Measurements from ENCODE around the gene LPO. TPM values are rescaled to one million over a fixed set of nuclear protein-coding genes. Genes with fewer than 3 reads are reported as not detected.

Gene LPO
- total RNA-seq, 6 experiments from 2014 or later = not detected

- no peaks in the 10 kb centered on the region for H3K9me3 Mint-ChIP-seq
- DNase-seq = no peak
- peaks cover 13% of the 10 kb centered on the region for H3K27me3 Mint-ChIP-seq (ENCODE audit: insufficient read depth)
Observed at GRCh38 chr17:58305626-58306025, 67.2 kb downstream of the LPO start.

GRCh38 chr17:58306131-58306951 is 68.0 kb downstream of the LPO start:
- no peaks in the 10 kb centered on the region for H3K9me3 Mint-ChIP-seq
- H3K4me3 Mint-ChIP-seq = no peak overlapping the region
- no peaks in the 10 kb centered on the region for H3K36me3 Mint-ChIP-seq (ENCODE audit: low read depth)
- no peak for TF ChIP-seq CTCF (IDR thresholded peaks at IDR 0.05)
- DNase-seq = no peak
- no peaks in the 10 kb centered on the region for H3K4me1 Mint-ChIP-seq (ENCODE audit: low read depth)
- H3K27me3 Mint-ChIP-seq (ENCODE audit: insufficient read depth) = peaks cover 10% of the 10 kb centered on the region
- H3K27ac Mint-ChIP-seq = no peak overlapping the region

More at GRCh38 chr17:58305626-58306025, 67.2 kb downstream of the LPO start:
- Mint-ChIP-seq H3K4me1 (ENCODE audit: low read depth) (no peaks in the 10 kb centered on the region), H3K27ac (no peak overlapping the region), H3K36me3 (ENCODE audit: low read depth) (no peaks in the 10 kb centered on the region), H3K4me3 (no peak overlapping the region)
- TF ChIP-seq CTCF (IDR thresholded peaks at IDR 0.05) = no peak

- Mint-ChIP-seq H3K9me3 (no peaks in the 10 kb centered on the region), H3K27ac (no peak overlapping the region), H3K36me3 (ENCODE audit: low read depth) (no peaks in the 10 kb centered on the region), H3K27me3 (ENCODE audit: insufficient read depth) (peaks cover 10% of the 10 kb centered on the region), H3K4me1 (ENCODE audit: low read depth) (no peaks in the 10 kb centered on the region), H3K4me3 (no peak overlapping the region)
- TF ChIP-seq CTCF (IDR thresholded peaks at IDR 0.05) = no peak
- no peak for DNase-seq
Observed at GRCh38 chr17:58307468-58308172, 69.2 kb downstream of the LPO start.

GRCh38 chr17:58308173-58308984 is 70.0 kb downstream of the LPO start:
- H3K4me3 Mint-ChIP-seq = no peak overlapping the region
- no peaks in the 10 kb centered on the region for H3K36me3 Mint-ChIP-seq (ENCODE audit: low read depth)
- H3K4me1 Mint-ChIP-seq (ENCODE audit: low read depth) = no peaks in the 10 kb centered on the region
- peak; percentile 51 for TF ChIP-seq CTCF (IDR thresholded peaks at IDR 0.05)
- H3K9me3 Mint-ChIP-seq = no peaks in the 10 kb centered on the region
- H3K27ac Mint-ChIP-seq = no peak overlapping the region
- DNase-seq = no peak
- peaks cover 9% of the 10 kb centered on the region for H3K27me3 Mint-ChIP-seq (ENCODE audit: insufficient read depth)
